Lung microvascular endothelial cell (primary cell): ENCODE results near the gene DKC1. TPM values are rescaled to one million over a fixed set of nuclear protein-coding genes. Genes with fewer than 3 reads are reported as not detected.

Source experiments
- DNase-seq, 2 donors: peaks; one replicate each; pipeline versions ENCODE4 v3.0.0 to v3.0.0-alpha.2; 2010; ENCODE audit warnings: low read depth in 2 of 2
- total RNA-seq: library from RNA; depleted of rRNA; stranded (reverse); fragments of >200 nt; gene quantifications from 2 replicates; pipeline ENCODE4 v1.2.1, GENCODE V29; 2014

DKC1 gene
- total RNA-seq, 1 donor from 2014 or later: 34.5 TPM

DNA sequence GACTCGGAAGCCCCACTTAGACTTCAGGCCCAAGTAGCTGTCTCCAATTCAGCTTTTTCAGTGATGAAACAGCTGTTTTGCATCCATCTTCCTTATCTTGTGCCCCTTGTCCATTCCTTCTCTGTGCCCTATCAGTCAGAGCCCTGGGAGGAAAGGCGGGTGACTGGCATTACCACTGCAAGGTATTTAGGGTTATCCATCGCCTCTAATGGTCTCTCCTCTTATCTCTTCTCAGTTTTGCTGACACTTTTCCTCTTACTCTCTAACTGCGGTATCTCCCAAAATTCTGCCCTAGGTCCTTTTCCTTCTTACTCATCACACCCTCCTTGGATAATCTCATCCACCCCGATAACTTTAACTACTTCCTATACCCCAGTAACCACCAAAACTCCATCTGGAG, 25.5 kb upstream of the DKC1 start:
- no peak for DNase-seq

DNA sequence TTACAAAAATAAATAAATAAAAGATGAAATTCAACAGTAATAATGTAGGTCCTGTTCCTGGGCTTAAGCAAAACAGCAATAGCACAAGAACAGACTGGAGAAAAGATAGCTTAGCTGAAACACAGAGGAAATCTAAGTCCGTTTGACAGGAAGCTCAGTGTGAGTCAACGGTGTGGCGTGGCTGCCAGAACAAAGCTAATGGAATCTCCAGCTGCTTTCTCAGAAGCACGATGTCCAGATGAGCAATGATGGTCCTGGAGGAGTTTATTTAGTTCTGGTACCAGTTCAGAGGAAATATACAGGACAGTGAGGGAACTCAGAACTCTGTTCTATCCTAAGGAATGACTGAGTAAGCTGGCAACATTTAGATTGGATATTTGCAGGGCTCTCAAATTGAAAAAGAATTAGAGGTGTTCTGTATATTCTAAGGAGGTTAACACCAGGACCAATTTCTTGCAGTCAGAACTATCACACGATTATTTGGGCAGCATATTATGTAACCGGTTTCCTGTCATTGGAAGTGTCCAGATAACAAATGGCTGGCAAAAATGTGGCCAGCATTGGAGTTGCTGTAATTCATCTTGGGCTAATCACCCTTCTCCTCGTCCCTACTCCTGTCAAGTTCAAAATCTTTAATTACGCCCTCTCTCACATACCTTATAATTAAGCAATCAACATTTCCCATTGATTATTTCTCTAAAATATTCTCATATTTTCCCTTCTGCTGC, 24.5 kb upstream of the DKC1 start:
- peak; percentile 73 to 93 for DNase-seq

DNA sequence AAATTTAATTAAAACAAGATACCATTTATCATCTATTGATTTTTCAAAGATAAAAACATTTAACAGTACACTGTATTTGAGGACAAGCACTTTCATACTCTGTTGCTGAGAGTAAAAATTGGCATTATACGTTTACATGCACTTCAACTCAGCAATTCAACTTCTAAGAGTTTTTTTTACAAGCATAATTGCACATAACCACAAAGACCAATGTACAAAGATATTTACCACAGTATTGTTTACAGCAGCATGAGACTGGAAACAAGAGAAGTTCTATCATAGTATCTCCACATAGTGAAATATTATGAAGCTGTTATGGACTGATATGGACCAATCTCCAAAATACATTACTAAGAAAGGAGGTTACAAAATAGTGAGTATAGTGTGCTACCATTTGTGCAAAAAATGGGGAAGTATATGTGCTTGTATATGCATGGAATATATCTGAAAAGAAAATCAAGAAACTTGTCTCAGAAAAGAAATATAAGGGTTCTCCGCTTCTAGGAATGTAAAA, 22.7 kb upstream of the DKC1 start:
- no peak for DNase-seq

DNA sequence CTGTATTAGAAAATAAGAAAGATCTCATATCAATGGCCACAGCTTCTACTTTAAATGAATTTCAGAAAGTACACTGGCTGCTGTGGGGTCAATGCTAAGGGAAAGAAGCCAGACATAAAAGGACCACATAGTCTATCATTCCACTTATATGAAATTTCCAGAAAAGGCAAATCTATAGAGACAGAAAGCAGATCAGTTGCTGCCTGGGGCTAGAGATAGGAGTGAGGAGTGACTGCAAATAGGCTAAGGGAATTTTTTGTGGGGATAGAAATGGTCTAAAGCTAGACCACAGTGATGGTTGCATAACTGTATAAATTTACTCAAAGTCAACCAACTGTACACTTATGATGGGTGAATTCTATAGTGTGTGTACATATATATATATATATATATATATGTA, 20.1 kb upstream of the DKC1 start:
- DNase-seq: no peak

DNA sequence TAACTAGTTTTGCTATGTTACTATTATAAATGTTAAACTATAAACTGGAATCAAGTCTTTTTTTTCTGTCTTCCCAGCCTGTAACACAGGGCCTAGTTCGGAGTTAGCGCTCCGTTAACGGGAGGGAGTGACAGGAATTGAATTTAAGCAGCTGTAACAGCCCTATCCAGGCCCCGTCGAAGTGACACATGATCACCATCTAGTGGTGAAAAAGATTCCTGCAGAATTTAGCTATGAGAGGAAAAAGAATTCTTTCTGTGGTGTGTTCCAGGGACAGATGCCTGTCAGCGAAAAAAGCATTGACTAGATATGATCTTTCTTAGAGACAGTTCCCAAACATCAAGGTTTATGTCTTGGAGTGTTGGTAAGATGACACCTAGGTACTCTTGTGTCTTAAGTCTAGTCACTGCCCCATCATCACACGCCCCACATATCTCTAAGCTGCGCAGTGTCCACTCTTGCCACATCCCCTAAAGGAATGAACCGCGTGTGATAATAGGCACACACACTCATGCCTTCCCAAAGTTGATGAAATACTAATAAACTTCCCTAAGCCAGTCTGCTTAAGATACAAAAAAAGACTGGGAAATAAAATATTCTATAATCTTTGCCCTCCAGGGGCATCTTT, 13.8 kb upstream of the DKC1 start:
- DNase-seq: peak; percentile 62 to 78

DNA sequence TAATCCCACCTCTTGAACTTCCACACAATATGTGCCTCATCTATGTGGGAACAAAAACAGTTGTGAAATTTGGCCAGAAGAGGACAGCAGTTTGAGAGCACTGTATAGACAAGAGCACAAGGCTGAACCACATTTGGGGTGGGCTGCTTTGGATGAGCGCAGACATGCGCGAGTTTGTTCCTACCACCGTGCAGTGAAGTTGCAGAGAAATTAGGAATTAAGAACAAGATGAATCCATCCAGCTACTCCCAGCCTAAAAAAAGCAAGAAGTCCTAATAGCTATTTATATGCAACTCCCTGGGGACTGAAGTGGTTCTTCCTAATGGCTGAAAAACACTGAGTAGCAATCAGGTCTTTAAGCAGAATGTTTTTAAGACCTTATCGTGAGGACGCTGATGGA, 12.8 kb upstream of the DKC1 start:
- DNase-seq: peak in 1 of 2 donors; percentile 52

DNA sequence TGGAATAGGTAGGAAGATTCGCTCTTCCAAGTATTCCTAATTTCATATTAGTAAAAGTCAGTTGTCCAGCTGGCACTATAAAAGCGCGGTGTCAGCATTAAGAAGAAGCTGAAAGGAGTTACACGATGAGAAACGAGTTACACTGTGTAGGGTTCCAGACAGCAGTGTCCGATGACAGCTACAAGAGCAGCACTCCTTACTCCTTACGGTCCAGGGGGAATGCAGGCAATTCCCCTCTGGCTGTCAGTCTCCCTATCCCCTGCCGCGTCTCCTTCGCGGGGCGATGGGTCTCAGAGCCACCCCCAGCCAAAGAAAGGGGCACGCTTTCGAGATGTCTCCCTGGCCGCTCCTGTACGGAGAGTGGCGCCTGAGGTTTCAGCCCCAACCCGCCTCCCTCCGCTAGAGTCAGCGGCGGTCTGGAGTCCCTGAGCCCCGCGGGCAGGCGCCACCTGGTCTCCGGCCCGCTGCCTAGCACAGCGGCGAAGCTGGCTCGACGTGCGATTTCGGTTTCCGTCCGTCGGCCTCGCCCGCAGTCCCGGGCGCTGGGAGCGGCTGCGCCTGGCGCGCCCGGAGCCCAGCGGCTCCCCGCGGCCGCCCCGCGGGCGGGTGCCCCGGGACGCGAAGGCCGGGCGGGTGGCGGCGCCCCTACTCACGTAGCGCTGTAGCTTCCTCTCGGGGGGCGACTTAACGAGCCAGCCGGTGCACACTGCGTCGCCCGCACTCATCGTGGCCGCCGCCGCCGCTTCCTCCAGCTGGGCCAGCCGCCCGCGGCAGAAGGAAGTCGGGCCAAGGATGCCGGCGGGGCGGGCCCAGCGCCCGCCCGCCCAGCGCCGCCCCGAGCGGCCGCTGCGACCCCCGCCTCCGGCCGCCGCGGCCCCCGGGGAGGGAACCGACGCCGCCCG, 12.1 kb upstream of the DKC1 start, which contains the start of gene GAB3:
GAB3 (minus strand) TSS at position 777 of the 902 bp plus-strand sequence; CDS start at position 725, 52 bp downstream.
- DNase-seq: peak; percentile 36 to 53

DNA sequence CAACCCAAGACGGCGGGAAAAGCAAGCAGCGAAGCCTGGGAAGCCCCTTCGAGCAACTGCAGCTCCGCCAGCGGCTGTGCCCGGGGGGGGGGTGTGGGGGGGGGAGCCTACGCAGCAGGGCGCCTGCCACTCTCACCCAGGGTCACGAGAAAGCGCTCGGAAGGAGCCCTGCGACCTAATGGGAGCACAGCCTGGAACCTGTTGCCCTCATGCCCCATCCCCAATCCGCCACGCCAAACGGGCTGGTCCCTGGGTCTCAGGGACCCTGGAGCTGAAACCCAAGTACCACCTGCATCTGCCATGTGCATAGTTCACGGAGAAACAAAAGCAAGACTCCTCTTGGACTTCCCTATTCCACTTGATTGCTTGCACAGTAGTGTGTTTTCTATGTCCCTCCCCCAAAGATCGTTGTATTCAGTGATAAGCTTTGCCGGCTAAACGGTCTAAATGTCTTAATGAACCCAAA, 11.4 kb upstream of the DKC1 start:
- no peak for DNase-seq

DNA sequence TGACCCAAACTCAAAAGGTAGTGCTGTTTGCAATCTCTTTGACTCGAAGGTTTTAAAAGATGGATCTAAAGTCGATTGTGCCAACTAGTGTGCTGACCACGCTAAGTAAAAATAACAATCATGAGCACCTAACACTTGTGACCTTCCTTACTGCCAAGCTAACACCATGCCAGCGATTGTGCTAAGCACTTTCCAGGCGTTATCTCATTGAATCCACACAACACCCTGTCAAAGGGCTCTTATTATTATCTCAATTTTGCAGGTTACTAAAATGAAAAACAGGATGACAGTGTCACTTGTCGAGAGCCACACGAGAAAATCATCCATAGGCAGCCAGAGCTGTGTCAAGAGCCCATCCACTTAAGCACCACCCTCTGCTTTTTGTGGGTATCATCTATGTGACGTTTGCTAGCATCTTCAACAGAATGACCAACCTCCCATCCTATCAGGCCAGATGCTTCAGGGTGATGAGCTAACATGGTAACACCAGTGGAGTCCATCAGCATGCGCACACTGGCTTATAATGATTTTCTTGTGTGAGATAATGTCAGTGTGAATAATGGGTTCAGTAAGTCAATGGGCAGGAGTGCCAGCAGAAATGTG, 10.9 kb upstream of the DKC1 start:
- DNase-seq: peak in 1 of 2 donors; percentile 78

DNA sequence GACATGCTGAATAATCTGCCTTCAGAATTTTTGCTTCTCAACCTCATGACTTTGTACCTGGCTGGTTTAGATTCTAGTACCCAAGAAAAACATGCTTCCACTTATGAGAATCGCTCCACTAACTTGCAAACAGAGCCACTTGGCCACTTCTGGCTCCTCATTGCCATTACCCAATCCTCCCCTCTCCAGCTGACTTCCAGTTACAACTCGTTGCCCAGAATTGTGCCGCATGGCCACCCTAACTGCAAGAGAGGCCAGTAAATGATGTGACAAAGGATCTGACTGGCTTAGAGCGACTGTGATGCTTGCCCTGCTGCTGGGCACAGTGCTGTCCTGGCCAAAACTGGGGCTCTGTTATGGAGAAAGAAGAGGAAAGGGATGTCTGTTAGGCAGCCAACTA, 4.0 kb upstream of the DKC1 start:
- no peak for DNase-seq

DNA sequence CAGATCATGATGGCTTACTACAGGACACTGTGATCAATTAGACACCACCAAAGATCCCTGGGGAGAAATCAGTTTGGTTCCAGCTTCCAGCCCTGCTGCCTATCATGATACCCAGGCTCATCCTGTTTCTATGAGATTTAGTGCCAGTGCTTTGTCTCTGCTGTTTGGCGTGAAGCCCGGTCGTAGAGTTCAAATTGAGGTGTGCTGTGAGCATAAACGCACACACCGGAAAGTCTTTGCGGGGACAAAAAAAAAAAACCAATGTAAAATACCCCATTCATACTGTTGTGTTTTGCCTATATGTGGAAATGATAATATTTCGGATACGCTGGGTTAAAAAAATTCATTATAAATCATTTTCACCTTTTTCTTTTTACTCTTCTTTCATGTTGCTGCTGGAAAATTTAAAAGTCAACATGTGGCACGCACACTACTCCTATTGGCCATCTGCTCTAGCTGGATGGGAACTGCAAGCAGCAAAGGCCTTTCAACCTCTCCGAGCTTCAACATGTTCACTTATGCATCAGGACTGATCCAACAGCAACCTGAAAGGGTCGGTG, 607 bp upstream of the DKC1 start:
- DNase-seq: peak; percentile 35 to 90

DNA sequence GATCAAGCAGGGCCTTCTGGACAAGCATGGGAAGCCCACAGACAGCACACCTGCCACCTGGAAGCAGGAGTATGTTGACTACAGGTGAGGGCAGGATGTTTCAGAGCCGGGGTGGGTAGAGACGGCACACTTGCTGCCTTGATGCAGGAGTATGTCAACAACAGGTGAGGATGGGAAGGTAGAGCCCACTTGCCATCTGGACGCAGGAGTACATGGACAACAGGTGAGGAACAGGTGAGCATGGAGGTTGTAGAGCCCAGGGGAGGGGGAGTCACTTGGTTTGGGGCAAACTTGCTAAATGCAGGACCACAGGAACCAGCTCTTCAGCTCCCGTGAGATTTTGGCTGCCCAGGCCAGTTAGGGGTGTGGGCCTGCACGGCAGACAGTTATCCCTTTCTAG, 12.0 kb downstream of the DKC1 start:
- no peak for DNase-seq

DNA sequence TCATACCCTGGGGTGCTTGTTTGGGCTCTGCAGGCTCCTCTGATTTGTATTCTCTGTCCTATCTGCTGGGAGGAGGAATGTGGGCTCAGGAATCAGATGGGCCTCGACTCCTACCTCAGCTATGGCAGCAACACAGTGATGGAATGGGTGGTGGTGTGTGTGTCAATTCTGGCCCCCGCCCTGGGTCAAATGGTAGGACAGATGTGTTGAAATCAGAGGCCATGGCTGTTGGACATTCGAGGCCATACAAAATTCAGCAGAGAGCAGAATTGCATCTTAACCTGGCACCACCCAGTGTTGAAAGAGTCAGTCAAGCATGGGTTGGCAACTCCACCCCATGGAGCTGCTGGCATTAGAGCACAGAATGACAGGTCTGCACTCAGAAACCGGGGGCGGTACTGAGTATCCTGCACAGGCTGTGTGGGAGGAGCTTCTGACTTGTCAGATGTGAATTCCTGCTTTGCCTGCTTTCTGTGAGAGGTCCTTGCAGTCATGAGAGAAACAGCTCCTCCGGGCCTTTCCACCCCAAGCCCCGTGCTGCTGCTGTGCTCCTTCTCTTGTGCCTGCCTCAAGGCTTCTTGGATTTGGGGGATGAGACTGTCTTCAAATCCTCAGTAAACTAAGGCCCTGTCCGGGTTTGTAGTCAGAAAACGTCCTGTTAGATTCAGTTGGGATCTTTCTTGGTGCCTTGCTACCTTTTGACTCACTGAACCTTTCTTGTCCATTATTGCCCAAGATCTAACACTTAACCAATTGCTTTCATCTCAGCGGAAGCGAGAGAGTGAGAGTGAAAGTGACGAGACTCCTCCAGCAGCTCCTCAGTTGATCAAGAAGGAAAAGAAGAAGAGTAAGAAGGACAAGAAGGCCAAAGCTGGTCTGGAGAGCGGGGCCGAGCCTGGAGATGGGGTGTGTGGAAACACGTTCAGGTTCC, 13.0 kb downstream of the DKC1 start:
- peak in 1 of 2 donors; percentile 19 for DNase-seq

DNA sequence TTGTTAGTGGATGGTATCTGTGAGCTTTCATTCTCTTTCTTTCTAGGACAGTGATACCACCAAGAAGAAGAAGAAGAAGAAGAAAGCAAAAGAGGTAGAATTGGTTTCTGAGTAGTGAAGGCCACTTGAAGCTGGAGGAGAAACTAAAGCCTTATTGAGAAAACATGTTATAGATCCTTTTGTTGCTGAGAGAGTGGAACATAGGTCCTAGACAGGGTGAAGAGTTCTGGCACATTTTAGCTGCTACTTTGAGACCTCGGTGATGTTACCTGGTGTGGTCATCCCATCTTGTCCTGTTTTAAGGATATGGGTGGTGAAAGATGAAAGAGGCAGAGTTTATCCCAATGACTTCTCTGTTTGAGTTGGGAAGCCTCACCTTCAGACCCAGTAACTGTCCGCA, 14.1 kb downstream of the DKC1 start:
- DNase-seq: no peak

DNA sequence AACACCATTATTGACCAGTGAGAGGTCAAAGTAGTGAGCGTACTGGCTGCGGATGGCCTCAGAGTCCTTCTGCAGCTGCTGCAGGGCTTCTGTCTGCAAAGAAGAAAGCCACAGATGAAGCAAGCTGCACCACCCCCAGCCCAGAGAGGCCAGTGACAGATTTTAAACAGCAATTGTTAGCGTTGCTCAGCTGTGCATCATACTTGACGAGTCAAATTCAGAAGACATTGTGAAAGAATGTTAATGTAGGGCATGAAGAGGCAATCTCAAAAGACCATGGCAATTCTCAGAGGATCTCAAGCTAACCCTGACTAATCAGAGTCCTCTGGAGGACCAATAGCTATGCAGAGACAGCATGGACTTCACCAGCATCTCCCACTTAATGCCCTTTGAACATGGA, 16.6 kb downstream of the DKC1 start:
- DNase-seq: no peak

DNA sequence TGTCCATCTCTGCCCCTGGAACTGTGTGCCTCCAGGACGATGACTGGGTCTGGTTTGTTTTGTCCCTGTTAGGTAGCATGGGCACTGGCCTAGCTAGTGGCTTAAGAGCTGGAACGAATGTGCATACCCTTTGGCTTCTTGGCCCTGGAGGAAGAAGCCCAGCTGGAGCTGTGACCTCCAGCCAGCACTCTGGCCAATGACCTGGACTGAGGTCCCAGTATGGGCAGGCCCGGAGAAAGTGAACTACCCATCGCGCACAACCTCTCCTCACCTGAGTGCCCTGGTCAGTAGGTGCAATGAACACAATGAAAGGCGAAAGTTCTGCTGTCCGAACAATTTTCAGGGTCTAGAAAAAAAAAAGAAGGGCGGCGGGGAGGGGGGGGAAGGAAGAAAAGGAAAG, 18.3 kb downstream of the DKC1 start:
- no peak for DNase-seq

DNA sequence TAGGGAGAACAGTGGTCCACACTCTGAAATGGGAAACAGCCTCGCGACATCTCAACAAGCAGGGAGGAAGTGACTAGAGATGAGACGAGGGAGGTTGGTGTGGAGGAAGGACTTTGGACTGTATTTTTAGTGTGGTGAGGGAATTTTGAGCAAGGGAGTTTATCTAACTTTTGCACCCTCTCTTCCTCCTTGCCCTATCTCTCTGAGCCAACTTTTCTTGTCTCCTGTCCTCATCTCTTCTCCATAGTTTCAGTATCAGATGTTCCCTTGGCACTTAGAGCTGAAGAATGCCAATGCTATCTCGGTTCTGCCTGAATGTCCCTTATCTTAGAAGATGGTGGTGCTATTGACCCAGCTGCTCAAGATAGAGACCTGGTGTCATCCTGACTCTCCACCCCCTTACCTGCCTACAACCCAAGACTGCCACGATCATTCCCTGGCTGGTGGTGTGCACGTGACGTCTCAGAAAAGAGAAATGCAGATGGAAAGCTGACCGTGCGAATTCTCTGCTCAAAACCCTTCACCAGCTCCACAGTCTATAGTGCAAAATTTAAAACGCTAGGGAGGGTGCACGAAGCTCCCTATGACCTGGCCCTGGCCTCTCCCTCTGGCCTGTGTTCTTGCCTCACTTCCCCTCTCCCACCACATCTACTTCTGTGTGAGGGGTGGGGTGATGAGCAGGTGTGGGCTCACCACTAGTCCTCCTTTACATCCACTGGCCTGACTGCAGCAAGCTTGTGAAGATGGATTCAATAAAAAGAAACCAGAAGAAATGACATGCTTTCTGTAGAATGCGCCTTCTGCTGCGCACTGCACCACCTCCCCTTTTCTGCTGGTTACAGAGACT, 21.7 kb downstream of the DKC1 start:
- DNase-seq: no peak

DNA sequence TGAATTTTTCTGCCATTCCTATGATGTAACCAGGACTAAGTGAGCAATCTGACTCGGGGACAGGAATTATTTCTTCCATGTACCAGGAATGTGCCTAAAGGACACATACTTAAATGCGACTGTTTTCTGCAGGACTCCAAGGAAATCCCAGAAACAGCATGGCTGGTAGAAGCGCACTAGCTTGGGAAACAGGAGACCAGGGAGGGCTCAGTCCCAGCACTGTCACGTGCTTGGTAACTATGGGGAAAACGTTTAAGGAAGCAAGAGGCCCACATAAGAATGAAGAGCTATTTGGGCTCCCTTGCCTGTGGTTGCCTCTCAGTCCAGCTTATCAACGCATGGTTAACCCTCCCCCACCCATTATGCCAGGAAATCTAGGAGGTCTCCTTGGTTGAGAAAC, 23.1 kb downstream of the DKC1 start:
- DNase-seq: no peak

DNA sequence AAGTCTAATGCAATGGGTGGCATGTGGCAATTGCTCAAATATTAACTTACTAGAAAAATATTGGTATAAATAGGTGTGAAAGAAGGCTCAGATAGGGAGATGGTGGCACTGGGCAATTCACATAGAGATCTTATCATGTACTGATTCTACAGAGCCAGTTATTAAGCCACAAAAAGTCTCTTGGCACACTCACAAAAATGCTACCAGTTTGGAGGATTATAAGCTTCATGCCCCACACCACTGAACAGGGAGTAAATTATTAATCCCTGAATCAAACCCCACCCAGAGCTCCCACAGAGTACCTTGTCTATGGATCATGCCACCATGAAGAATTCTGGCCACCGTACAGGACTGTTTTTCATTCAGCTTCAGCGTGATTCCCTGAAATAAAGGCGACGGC, 28.8 kb downstream of the DKC1 start:
- DNase-seq: no peak
